ENCODE results near the gene GRIK2.

- TF ChIP-seq EZH2 (IDR thresholded peaks at IDR 0.05; ENCODE audit: insufficient read depth, poor library complexity, severe bottlenecking), result no peak
- no peak for TF ChIP-seq EZH2phosphoT487 (IDR thresholded peaks at IDR 0.05; ENCODE audit: insufficient read depth, low read depth)
These were observed 258.6 kb downstream of the GRIK2 start for GRCh38 chr6:101652079-101652478.
